Kidney (tissue), 14 donors: ENCODE data around the gene SLC30A5. TPM values are rescaled to one million over a fixed set of nuclear protein-coding genes. Genes with fewer than 3 reads are reported as not detected.

Experiments
- DNase-seq, 5 donors: peaks; one replicate each; pipeline ENCODE4 v3.0.0-alpha.2; 2013 to 2020
- FAIRE-seq: peaks from 2 replicates; lab custom pipeline; 2012; peaks lifted over from hg19 to GRCh38; lab: Jason Lieb, UNC
- H3K27ac ChIP-seq, 2 donors: one replicate each; pipeline ENCODE4 v1.7.0; 2013; ENCODE audit warnings: low read depth in 2 of 2, low read length in 2 of 2, inconsistent platforms in 1 of 2
- H3K27me3 ChIP-seq: one replicate; pipeline ENCODE4 v1.7.1; 2013; ENCODE audit warnings: low read length, inconsistent platforms; ENCODE audit not compliant: control insufficient read depth, insufficient read depth
- H3K36me3 ChIP-seq, 3 donors: one replicate each; pipeline versions ENCODE4 v1.7.0 to v1.7.1; 2013; ENCODE audit warnings: low read length in 3 of 3, control low read depth in 1 of 3, inconsistent platforms in 1 of 3; ENCODE audit not compliant: insufficient read depth in 3 of 3, control insufficient read depth in 2 of 3
- H3K4me1 ChIP-seq, 3 donors: one replicate each; pipeline versions ENCODE4 v1.7.0 to v1.7.1; 2013; ENCODE audit warnings: low read length in 3 of 3, inconsistent platforms in 1 of 3, low read depth in 1 of 3; ENCODE audit not compliant: control insufficient read depth in 2 of 3, insufficient read depth in 2 of 3
- H3K4me3 ChIP-seq, 3 donors: one replicate each; pipeline versions ENCODE4 v1.7.0 to v1.8.1; 2013; ENCODE audit warnings: low read length in 3 of 3, control low read depth in 1 of 3, inconsistent platforms in 1 of 3
- H3K9ac ChIP-seq, 3 donors: one replicate each; pipeline versions ENCODE4 v1.7.0 to v1.7.1; 2013; ENCODE audit warnings: low read length in 3 of 3, control low read depth in 1 of 3, inconsistent platforms in 1 of 3
- H3K9me3 ChIP-seq, 3 donors: one replicate each; pipeline versions ENCODE4 v1.7.0 to v1.7.1; 2013; ENCODE audit warnings: low read length in 3 of 3, control low read depth in 1 of 3, inconsistent platforms in 1 of 3; ENCODE audit not compliant: control insufficient read depth in 2 of 3, insufficient read depth in 1 of 3
- CTCF ChIP-seq: IDR thresholded peaks from 3 replicates; pipeline ENCODE4 v1.5.1; 2012; ENCODE audit warnings: mild to moderate bottlenecking, moderate library complexity, borderline replicate concordance; ENCODE audit not compliant: insufficient read depth; ENCODE audit errors: extremely low read depth
- intact Hi-C: fragments of 100-400 bp; cut with DNase I; formaldehyde crosslinking; loops from one replicate; pipeline ENCODE4 v1.11.1; 2022
- polyA plus RNA-seq: library from polyadenylated mRNA; stranded (reverse); fragments of 350-450 nt; fragmentation: Illumina TruSeq; extraction: RNeasy Lipid Tissue Mini Kit (QIAGEN cat#74804); gene quantifications from one replicate; pipeline ENCODE4 v1.2.3, GENCODE V29; 2014; ENCODE audit warnings: low read depth, low replicate concordance; ENCODE audit not compliant: insufficient read depth
- total RNA-seq: library from RNA; stranded (reverse); fragmentation: NEBNext Ultra II Directional; extraction: Animal tissue kit (Norgen Biotek cat#: 25700); gene quantifications from one replicate; pipeline ENCODE4 v1.2.1, GENCODE V29; 2021
- donor health status: control.
- donor health status: control.
- donor health status: control.
- donor health status: control.
- donor health status: control.
- donor health status: DM: yes; HTN: yes; CAD: no.
- donor health status: Normal renal cell carcinoma (clear cell type).

SLC30A5 gene
- total and polyA plus RNA-seq, 2 donors from 2014 or later: 36.1 to 53.3 TPM

DNA sequence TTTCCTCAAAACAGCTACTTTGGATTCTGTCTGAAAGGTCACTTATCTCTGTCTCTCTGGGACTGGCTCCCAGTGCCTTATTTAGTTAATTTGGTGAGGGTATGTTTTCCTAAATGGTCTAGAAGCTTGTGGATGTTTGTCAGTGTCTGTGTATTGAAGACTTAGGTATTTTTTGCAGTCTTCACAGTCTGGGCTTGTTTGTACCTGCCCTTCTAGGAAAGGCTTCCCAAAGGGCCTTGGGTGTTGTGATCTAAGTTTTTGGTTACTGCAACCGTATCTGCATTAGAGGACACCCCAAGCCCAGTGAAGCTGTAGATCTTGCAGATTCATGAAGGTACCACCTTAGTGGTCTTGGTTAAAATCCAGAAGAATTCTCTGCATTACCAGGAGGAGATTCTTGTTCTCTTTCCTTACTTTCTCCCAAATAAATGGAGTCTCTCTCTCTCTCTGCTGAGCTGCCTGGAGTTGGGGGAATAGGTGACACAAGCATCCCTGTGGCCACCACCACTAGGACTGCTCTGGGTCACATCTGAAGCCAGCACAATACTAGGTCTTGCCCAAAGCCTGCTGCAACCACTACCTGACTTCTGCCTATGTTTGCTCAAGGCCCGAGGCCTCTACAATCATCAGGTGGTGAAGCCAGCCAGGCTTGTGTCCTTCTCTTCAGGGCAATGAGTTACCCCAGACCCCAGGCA, 55.3 kb downstream of the SLC30A5 start:
- Histone ChIP-seq H3K4me3 (no peak overlapping the region), H3K27ac (no peak overlapping the region), H3K27me3 (no peaks in the 10 kb centered on the region), H3K9me3 (no peaks in the 10 kb centered on the region), H3K36me3 (no peaks in the 10 kb centered on the region), H3K9ac (no peak overlapping the region), H3K4me1 (no peaks in the 10 kb centered on the region)
- FAIRE-seq (no peak), DNase-seq (no peak)
- TF ChIP-seq CTCF: no peak
- intact Hi-C loops: no loop called here

GRCh38 chr5:69149676-69150010, 55.8 kb downstream of the SLC30A5 start:
- H3K27ac ChIP-seq: no peak overlapping the region
- DNase-seq (no peak), FAIRE-seq (no peak)
- H3K9me3 ChIP-seq: no peaks in the 10 kb centered on the region
- intact Hi-C loops: no loop called here
- H3K27me3 ChIP-seq: no peaks in the 10 kb centered on the region
- no peaks in the 10 kb centered on the region for H3K36me3 ChIP-seq
- no peak for TF ChIP-seq CTCF
- no peaks in the 10 kb centered on the region for H3K4me1 ChIP-seq
- H3K9ac ChIP-seq: no peak overlapping the region
- no peak overlapping the region for H3K4me3 ChIP-seq

DNA sequence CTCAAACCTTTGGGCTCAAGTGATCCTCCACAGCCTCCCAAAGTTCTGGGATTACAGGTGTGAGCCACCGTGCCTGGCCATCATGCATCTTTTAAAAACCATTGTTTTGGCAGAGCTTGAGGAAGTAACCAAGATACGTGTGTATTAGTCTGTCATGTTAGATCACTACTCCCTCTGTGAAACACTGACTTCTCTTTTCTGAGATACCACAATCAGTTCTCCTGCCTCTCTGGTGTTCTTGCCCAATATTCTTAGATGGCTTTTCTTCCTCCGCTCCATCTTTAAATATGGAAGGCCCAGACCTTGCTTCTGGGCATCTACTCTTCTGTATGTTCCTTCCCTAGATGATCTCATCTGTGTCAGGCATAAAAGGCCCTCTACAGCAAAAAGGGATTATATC, 58.9 kb downstream of the SLC30A5 start:
- Histone ChIP-seq H3K9me3 (no peaks in the 10 kb centered on the region), H3K27me3 (no peaks in the 10 kb centered on the region), H3K27ac (no peak overlapping the region), H3K4me1 (no peaks in the 10 kb centered on the region), H3K9ac (no peak overlapping the region), H3K36me3 (no peaks in the 10 kb centered on the region), H3K4me3 (no peak overlapping the region)
- intact Hi-C loops: no loop called here
- no peak for FAIRE-seq
- no peak for TF ChIP-seq CTCF
- DNase-seq: no peak

DNA sequence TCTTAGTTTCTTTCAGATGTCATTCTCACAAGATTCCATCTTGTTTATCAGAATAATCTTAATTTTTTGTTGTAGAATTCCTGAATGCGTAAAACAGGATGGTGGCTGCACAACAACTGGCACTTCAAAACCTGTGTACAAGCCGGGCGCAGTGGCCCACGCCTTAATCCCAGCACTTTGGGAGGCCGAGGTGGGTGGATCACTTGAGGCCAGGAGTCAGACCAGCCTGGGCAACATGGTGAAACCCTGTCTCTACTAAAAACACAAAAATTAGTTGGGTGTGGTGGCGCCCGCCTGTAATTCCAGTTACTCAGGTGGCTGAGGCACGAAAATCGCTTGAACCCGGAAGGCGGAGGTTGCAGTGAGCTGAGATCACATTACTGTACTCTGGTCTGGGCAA, 62.6 kb downstream of the SLC30A5 start:
- Histone ChIP-seq H3K9me3 (no peaks in the 10 kb centered on the region), H3K4me3 (no peak overlapping the region)
- no peak for FAIRE-seq

More for the DNA sequence above, 62.6 kb downstream of the SLC30A5 start:
- Histone ChIP-seq H3K9ac (no peak overlapping the region), H3K36me3 (no peaks in the 10 kb centered on the region), H3K27ac (no peak overlapping the region), H3K27me3 (no peaks in the 10 kb centered on the region), H3K4me1 (no peaks in the 10 kb centered on the region)
- no peak for TF ChIP-seq CTCF
- no peak for DNase-seq
- intact Hi-C loops: no loop called here
